GM12892 (cell line): ENCODE measurements around the gene LZTS3.

Source experiments
- POLR2A ChIP-seq: IDR thresholded peaks from 2 replicates; pipeline ENCODE4 v1.6.1; 2011; ENCODE audit warnings: low read depth, low read length, control low read depth
- POLR2AphosphoS5 ChIP-seq: IDR thresholded peaks from 2 replicates; pipeline ENCODE4 v1.6.1; 2011; ENCODE audit warnings: low read depth, low read length, control low read depth
- TAF1 ChIP-seq: IDR thresholded peaks from 2 replicates; pipeline ENCODE4 v1.6.1; 2011; ENCODE audit warnings: low read depth, mild to moderate bottlenecking, control low read depth, low read length, borderline replicate concordance

- TF ChIP-seq POLR2AphosphoS5: no peak
- no peak for TF ChIP-seq TAF1
- TF ChIP-seq POLR2A: no peak
Measured at GRCh38 chr20:3167738-3168078, 5.6 kb downstream of the LZTS3 start.
